Naive B cell (primary cell): ENCODE measurements around the gene PEAR1. TPM values are rescaled to one million over a fixed set of nuclear protein-coding genes. Genes with fewer than 3 reads are reported as not detected.
"Not testable (repeated sequence)": the region's sequence is repeated elsewhere in the genome, so short reads cannot be mapped to it uniquely, and the experiment has no call there.

ENCODE experiments used
- ATAC-seq, 2 donors: fragments of 150-1000 bp; cut with Tn5 transposase; 2 replicates each; pipeline ENCODE4 v1.10.0; 2021; ENCODE audit warnings: low read depth in 2 of 2, mild to moderate bottlenecking in 2 of 2, moderate library complexity in 2 of 2
- DNase-seq: peaks from one replicate; pipeline ENCODE4 v3.0.0; 2022
- H3K27ac Mint-ChIP-seq, 6 donors: one replicate each; pipeline ENCODE4 v1.8.0; 2020 to 2022; ENCODE audit warnings: mild to moderate bottlenecking in 6 of 6, mixed read lengths in 6 of 6, moderate library complexity in 5 of 6, inconsistent platforms in 2 of 6
- H3K27me3 Mint-ChIP-seq, 3 donors: one replicate each; pipeline ENCODE4 v1.8.0; 2021 to 2022; ENCODE audit warnings: mixed read lengths in 3 of 3, mild to moderate bottlenecking in 1 of 3
- H3K36me3 Mint-ChIP-seq, 2 donors: one replicate each; pipeline ENCODE4 v1.8.0; 2020 to 2022; ENCODE audit warnings: mixed read lengths in 2 of 2, inconsistent platforms in 1 of 2, mild to moderate bottlenecking in 1 of 2
- H3K4me1 Mint-ChIP-seq, 3 donors: one replicate each; pipeline ENCODE4 v1.8.0; 2020 to 2022; ENCODE audit warnings: mixed read lengths in 3 of 3, inconsistent platforms in 1 of 3, mild to moderate bottlenecking in 1 of 3, moderate library complexity in 1 of 3
- H3K4me3 Mint-ChIP-seq, 8 donors: one replicate each; pipeline ENCODE4 v1.8.0; 2020 to 2022; ENCODE audit warnings: mild to moderate bottlenecking in 8 of 8, mixed read lengths in 8 of 8, moderate library complexity in 8 of 8, inconsistent platforms in 2 of 8
- H3K9me3 Mint-ChIP-seq, 7 donors: one replicate each; pipeline ENCODE4 v1.8.0; 2020 to 2022; ENCODE audit warnings: mixed read lengths in 7 of 7, mild to moderate bottlenecking in 5 of 7, inconsistent platforms in 2 of 7, moderate library complexity in 1 of 7
- polyA plus RNA-seq, 6 donors: library from polyadenylated mRNA; unstranded; fragments of 300-500 nt; fragmentation: Illumina TruSeq; gene quantifications; one replicate each; pipeline ENCODE4 v1.2.3, GENCODE V29; 2021; ENCODE audit warnings: low read depth in 6 of 6

PEAR1 gene
- polyA plus RNA-seq, 6 donors from 2014 or later: 0.11 to 0.85 (median 0.27) TPM; not detected in 3

DNA sequence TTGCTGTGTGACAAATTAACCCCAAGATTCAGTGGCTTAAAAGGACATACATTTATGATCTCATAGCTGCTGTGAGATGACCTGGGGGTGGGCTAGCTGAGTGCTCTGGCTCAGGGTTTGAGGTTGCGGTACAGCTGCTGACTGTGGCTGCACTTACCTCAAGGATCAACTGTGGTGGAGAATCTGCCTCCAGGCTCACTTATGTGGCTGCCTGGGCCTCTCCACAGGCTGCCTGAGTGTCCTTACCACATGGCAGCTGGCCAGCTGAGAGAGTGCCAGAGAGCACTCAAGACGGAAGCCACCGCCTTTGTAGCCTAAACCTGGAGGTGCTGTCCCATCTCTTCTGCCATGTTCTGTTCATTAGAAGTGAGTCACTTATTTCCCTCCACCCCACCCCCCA, 32.7 kb downstream of the PEAR1 start:
- peaks cover 4 to 6% of the 10 kb centered on the region in 2 donors for H3K36me3 Mint-ChIP-seq
- DNase-seq (no peak), ATAC-seq (no peak)
- H3K4me3 Mint-ChIP-seq: no peak overlapping the region
- peaks cover 12 to 27% (median 21%) of the 10 kb centered on the region in 3 donors for H3K4me1 Mint-ChIP-seq
- H3K27me3 Mint-ChIP-seq: peaks cover 61 to 98% (median 89%) of the 10 kb centered on the region in 3 donors
- H3K27ac Mint-ChIP-seq: no peak overlapping the region
- peaks cover 0 to 2% (median 0%) of the 10 kb centered on the region in 7 donors for H3K9me3 Mint-ChIP-seq

DNA sequence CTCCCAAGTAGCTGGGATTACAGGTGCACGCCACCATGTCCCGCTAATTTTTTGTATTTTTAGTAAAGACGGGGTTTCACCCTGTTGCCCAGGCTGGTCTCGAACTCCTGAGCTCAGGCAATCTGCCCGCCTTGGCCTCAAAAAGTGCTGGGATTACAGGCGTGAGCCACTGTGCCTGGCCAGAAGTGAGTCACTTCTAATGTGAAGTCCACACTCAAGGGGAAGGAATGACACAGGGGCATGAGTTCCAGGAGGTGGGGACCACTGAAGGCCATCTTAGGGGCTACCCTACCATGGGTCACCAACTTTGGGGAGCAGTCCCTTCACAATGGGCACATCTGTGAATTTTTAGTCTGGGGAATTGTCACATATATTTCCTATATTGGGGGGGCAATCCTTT, 33.2 kb downstream of the PEAR1 start:
- Mint-ChIP-seq H3K27ac (peak overlapping the region in 1 of 6 donors; percentile 85), H3K27me3 (peaks cover 61 to 98% (median 89%) of the 10 kb centered on the region in 3 donors), H3K36me3 (peaks cover 4 to 12% of the 10 kb centered on the region in 2 donors), H3K4me1 (peaks cover 12 to 27% (median 21%) of the 10 kb centered on the region in 3 donors)
- H3K4me3 Mint-ChIP-seq, H3K9me3 Mint-ChIP-seq, DNase-seq, ATAC-seq: not testable (repeated sequence)

DNA sequence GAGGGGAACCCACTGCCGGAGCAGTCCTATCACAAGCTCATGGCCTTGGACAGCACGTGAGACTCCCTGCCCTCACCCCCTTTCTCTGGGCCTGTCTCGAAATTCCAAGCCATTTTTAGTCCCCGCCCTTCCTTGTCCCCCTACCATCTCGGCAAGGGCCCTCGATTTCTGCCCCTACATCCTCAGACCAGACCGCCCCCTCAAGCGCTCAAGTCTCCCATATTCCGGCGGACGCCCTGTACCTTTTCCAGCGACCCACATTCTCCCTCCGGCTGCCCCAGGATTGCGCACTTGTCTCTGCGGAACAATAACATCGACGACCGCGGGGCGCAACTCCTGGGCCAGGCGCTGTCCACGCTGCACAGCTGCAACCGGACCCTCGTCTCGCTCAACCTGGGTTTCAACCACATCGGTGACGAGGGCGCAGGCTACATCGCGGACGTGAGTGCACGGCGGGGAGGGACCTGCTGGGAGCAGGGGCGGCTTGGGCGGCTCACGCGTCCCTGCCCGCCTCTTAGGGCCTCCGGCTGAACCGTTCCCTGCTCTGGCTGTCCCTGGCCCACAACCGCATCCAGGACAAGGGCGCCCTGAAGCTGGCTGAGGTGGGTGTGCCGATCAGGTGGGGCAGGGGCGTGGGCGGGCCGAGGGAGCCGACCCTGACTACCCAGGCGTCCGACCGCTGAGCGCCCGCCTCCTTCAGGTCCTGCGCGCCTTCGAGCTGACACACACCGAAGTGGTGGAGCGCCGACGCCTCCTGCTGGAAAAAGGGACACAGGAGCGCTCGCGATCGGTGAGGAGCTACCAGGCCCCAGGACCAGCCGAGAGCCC, 33.9 kb downstream of the PEAR1 start:
- H3K36me3 Mint-ChIP-seq: peaks cover 4 to 12% of the 10 kb centered on the region in 2 donors
- peak overlapping the region in 3 of 8 donors; percentile 22 to 38 (median 37) for H3K4me3 Mint-ChIP-seq
- peaks cover 57 to 98% (median 89%) of the 10 kb centered on the region in 3 donors for H3K27me3 Mint-ChIP-seq
- ATAC-seq: peak in 1 of 2 donors; percentile 30
- H3K4me1 Mint-ChIP-seq: peaks cover 12 to 27% (median 21%) of the 10 kb centered on the region in 3 donors
- peak; percentile 12 for DNase-seq
- H3K27ac Mint-ChIP-seq: no peak overlapping the region
- H3K9me3 Mint-ChIP-seq: peaks cover 0 to 2% (median 0%) of the 10 kb centered on the region in 7 donors

- DNase-seq (no peak), ATAC-seq (no peak)
- Mint-ChIP-seq H3K4me3 (peak overlapping the region in 5 of 8 donors; percentile 37 to 77 (median 62)), H3K27me3 (peaks cover 59 to 98% (median 89%) of the 10 kb centered on the region in 3 donors), H3K27ac (peak overlapping the region in 2 of 6 donors; percentile 29 to 94), H3K4me1 (peaks cover 11 to 24% (median 21%) of the 10 kb centered on the region in 3 donors), H3K36me3 (peaks cover 4 to 12% of the 10 kb centered on the region in 2 donors), H3K9me3 (peaks cover 0 to 2% (median 0%) of the 10 kb centered on the region in 7 donors)
Observed at GRCh38 chr1:156928043-156928602, 34.6 kb downstream of the PEAR1 start.

DNA sequence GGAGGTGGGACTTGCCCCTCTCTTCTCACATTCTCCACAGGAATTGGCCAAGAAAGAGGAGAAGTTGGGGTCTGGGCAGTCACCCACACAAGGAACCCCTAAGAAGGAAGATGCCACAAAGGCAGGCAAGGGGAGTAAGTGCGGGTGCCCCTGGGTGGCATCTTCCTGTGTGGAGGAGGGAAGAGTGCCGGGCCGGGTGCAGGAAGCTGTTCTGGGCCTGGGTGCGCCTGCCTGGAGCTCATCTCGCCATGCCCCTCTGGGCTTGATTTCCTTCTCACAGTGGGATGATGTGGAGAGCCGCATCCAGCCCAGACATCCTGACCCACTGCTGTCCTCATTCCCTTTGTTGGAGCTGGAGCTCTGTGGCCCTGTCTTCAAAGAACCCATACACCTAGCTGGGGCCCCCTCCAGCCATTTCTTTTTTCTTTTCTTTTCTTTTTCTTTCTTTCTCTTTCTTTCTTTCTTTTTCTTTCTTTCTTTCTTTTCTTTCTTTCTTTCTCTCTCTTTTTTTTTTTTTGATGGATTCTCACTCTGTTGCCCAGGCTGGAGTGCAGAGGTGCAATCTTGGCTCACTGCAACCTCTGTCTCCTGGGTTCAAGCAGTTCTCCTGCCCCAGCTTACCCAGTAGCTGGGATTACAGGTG, 36.2 kb downstream of the PEAR1 start:
- peaks cover 0 to 2% (median 0%) of the 10 kb centered on the region in 7 donors for H3K9me3 Mint-ChIP-seq
- ATAC-seq: no peak
- peak overlapping the region in 1 of 8 donors; percentile 64 for H3K4me3 Mint-ChIP-seq
- peaks cover 4 to 12% of the 10 kb centered on the region in 2 donors for H3K36me3 Mint-ChIP-seq
- peaks cover 6 to 17% (median 15%) of the 10 kb centered on the region in 3 donors for H3K4me1 Mint-ChIP-seq
- DNase-seq: no peak
- H3K27me3 Mint-ChIP-seq: peaks cover 56 to 91% (median 90%) of the 10 kb centered on the region in 3 donors
- peak overlapping the region in 2 of 6 donors; percentile 14 to 42 for H3K27ac Mint-ChIP-seq

GRCh38 chr1:156930483-156930882, 37.0 kb downstream of the PEAR1 start:
- H3K9me3 Mint-ChIP-seq: peaks cover 0 to 2% (median 0%) of the 10 kb centered on the region in 7 donors
- peaks cover 6 to 17% (median 15%) of the 10 kb centered on the region in 3 donors for H3K4me1 Mint-ChIP-seq
- DNase-seq (no peak), ATAC-seq (no peak)
- peak overlapping the region in 1 of 6 donors; percentile 37 for H3K27ac Mint-ChIP-seq
- peaks cover 51 to 83% (median 82%) of the 10 kb centered on the region in 3 donors for H3K27me3 Mint-ChIP-seq
- H3K36me3 Mint-ChIP-seq: peaks cover 3 to 12% of the 10 kb centered on the region in 2 donors
- no peak overlapping the region for H3K4me3 Mint-ChIP-seq

GRCh38 chr1:156931211-156931952, 37.9 kb downstream of the PEAR1 start:
- peaks cover 0 to 2% (median 0%) of the 10 kb centered on the region in 7 donors for H3K9me3 Mint-ChIP-seq
- H3K27me3 Mint-ChIP-seq: peaks cover 42 to 75% (median 74%) of the 10 kb centered on the region in 3 donors
- no peak for DNase-seq
- no peak for ATAC-seq
- H3K36me3 Mint-ChIP-seq: peaks cover 0 to 12% of the 10 kb centered on the region in 2 donors
- no peak overlapping the region for H3K4me3 Mint-ChIP-seq
- H3K4me1 Mint-ChIP-seq: peaks cover 6 to 15% (median 15%) of the 10 kb centered on the region in 3 donors
- peak overlapping the region in 1 of 6 donors; percentile 40 for H3K27ac Mint-ChIP-seq

DNA sequence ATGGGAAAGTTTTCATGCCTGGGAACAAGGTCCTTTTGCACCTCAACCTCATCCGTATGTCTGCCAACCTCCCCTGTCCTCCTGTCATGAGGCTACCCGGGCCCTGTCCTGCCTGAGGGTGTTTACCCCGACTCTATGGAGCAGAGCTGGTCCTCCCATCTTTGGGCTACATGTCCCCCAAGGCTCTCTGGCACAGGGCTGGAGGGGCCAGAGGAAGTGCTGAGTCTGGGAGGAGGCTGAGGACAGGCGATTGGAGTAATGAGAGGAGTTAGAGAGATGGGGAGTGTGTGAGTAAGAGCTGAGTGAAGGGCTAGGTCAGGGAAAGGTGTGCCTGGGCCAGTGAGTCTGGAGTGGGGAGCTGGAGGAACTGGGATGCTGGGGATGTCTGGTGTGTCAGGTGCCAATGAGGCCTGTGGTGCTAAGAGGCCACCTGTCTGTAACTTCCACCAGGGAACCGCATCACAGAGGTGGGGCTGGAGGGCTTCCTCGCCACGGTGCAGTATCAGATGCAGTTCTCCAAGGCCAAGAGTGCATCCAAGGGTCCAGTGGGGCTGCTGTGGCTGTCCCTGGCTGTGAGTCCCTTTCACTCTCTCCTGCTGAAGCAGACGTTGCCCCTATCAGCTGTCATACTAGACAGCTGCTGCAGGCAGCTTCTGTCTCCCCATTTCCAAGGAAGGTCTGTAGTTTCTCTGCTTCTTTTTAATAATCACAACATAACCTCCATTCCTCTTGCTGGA, 38.6 kb downstream of the PEAR1 start:
- H3K4me3 Mint-ChIP-seq: no peak overlapping the region
- peaks cover 0 to 2% (median 0%) of the 10 kb centered on the region in 7 donors for H3K9me3 Mint-ChIP-seq
- DNase-seq: no peak
- peaks cover 40 to 70% (median 67%) of the 10 kb centered on the region in 3 donors for H3K27me3 Mint-ChIP-seq
- peaks cover 0 to 12% of the 10 kb centered on the region in 2 donors for H3K36me3 Mint-ChIP-seq
- peak overlapping the region in 3 of 6 donors; percentile 28 to 88 (median 50) for H3K27ac Mint-ChIP-seq
- peaks cover 6 to 13% (median 13%) of the 10 kb centered on the region in 3 donors for H3K4me1 Mint-ChIP-seq
- no peak for ATAC-seq

- no peak for ATAC-seq
- Mint-ChIP-seq H3K36me3 (peaks cover 0 to 12% of the 10 kb centered on the region in 2 donors), H3K9me3 (peaks cover 0 to 2% (median 0%) of the 10 kb centered on the region in 7 donors)
Observed at GRCh38 chr1:156933136-156933535, 39.6 kb downstream of the PEAR1 start.

DNA sequence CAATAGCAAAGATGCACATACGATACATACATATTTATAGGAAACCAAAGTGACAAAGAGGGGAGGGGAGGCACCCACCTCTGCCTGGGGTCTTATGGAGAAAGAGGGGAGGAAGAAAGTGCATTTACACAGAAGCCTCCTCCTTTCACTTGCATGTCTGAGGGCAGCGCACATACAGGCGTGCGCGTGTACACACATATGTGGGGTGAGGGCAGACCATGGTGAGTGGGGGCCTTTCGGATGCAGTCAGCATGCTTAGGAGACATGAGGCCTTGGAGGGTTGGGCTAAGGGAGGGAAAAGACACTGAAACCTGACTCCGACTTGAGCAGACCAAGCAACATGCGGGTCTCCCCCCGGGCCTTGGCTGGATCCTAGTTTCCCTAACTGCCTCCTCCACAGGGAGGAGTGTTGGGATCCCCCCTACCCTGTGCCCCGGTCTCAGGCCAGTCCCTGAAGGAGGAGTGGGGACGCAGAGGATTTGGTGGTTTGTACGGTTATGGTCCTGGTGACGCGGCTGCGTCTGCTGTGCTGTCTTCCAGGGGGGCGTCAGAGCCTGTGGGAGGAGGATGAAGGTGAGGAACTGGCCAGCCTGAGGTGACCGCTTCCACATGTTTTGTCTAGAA, 42.1 kb downstream of the PEAR1 start:
- peaks cover 22 to 35% (median 33%) of the 10 kb centered on the region in 3 donors for H3K27me3 Mint-ChIP-seq
- H3K4me1 Mint-ChIP-seq: no peaks in the 10 kb centered on the region
- H3K4me3 Mint-ChIP-seq: no peak overlapping the region
- ATAC-seq (no peak), DNase-seq (no peak)
- H3K27ac Mint-ChIP-seq: no peak overlapping the region
- peaks cover 1 to 11% of the 10 kb centered on the region in 2 donors for H3K36me3 Mint-ChIP-seq
- H3K9me3 Mint-ChIP-seq: peaks cover 0 to 2% (median 0%) of the 10 kb centered on the region in 7 donors

More at GRCh38 chr1:156933136-156933535, 39.6 kb downstream of the PEAR1 start:
- peaks cover 3 to 8% (median 5%) of the 10 kb centered on the region in 3 donors for H3K4me1 Mint-ChIP-seq
- DNase-seq: no peak
- H3K4me3 Mint-ChIP-seq: no peak overlapping the region
- peaks cover 32 to 60% (median 57%) of the 10 kb centered on the region in 3 donors for H3K27me3 Mint-ChIP-seq
- H3K27ac Mint-ChIP-seq: no peak overlapping the region

GRCh38 chr1:156936191-156936590, 42.7 kb downstream of the PEAR1 start:
- peaks cover 5 to 6% of the 10 kb centered on the region in 2 donors for H3K36me3 Mint-ChIP-seq
- H3K27me3 Mint-ChIP-seq: peaks cover 17 to 30% (median 29%) of the 10 kb centered on the region in 3 donors
- ATAC-seq (no peak), DNase-seq (no peak)
- H3K4me1 Mint-ChIP-seq: no peaks in the 10 kb centered on the region
- H3K9me3 Mint-ChIP-seq: no peaks in the 10 kb centered on the region
- H3K4me3 Mint-ChIP-seq: no peak overlapping the region
- H3K27ac Mint-ChIP-seq: no peak overlapping the region
